ENCODE results near the gene TRDN. TPM values are rescaled to one million over a fixed set of nuclear protein-coding genes. Genes with fewer than 3 reads are reported as not detected.

The TRDN gene
- total RNA-seq, 1 experiment from 2014 or later, result 10.4 TPM

- DNase-seq, result no peak
- Mint-ChIP-seq H3K36me3 (ENCODE audit: insufficient read depth in 1 of 3, low read depth in 3 of 3) (peaks cover 6 to 17% (median 8%) of the 10 kb centered on the region in 3 experiments; a peak in 6 of 7 replicates), H3K4me3 (no peak overlapping the region), H3K4me1 (peaks cover 33 to 44% of the 10 kb centered on the region in 2 experiments), H3K27ac (no peak overlapping the region), H3K27me3 (ENCODE audit: low read depth) (peaks cover 2% of the 10 kb centered on the region; the same call in 1 of the 2 replicates), H3K9me3 (peaks cover 14% of the 10 kb centered on the region in 2 experiments)
- Histone ChIP-seq H3K14ac (ENCODE audit: insufficient read depth, low read length) (no peak overlapping the region), H3K23ac (ENCODE audit: insufficient read length, low read depth, low read length) (no peak overlapping the region), H2BK20ac (ENCODE audit: low read depth, low read length, poor library complexity, severe bottlenecking) (no peak overlapping the region), H3K9me3 (ENCODE audit: control insufficient read depth, low read depth, low read length) (no peaks in the 10 kb centered on the region), H4K20me1 (ENCODE audit: control insufficient read depth, insufficient read depth, insufficient read length) (no peaks in the 10 kb centered on the region), H4K91ac (ENCODE audit: insufficient read length, low read depth, low read length) (no peak overlapping the region), H3K18ac (ENCODE audit: insufficient read length, low read depth, low read length) (no peak overlapping the region), H3K79me1 (ENCODE audit: insufficient read depth, low read depth, low read length, poor library complexity, severe bottlenecking) (no peaks in the 10 kb centered on the region), H3K4me2 (ENCODE audit: insufficient read depth, insufficient read length, low read length) (no peak overlapping the region), H2BK120ac (ENCODE audit: low read depth, low read length, poor library complexity, severe bottlenecking) (no peak overlapping the region), H3K4me1 (ENCODE audit: insufficient read depth, low read length) (no peaks in the 10 kb centered on the region; the same call in 1 of the 2 replicates), H3K27me3 (ENCODE audit: insufficient read depth, low read length) (no peaks in the 10 kb centered on the region), H3K23me2 (ENCODE audit: insufficient read length, low read depth, low read length, poor library complexity, severe bottlenecking) (no peaks in the 10 kb centered on the region), H2AFZ (ENCODE audit: low read length) (no peak overlapping the region), H3T11ph (ENCODE audit: low read length) (no peak overlapping the region), H3K4ac (ENCODE audit: low read depth, low read length) (no peak overlapping the region), H2BK15ac (ENCODE audit: low read depth, low read length) (no peak overlapping the region), H3K9ac (ENCODE audit: extremely low read depth, insufficient read length, low read length) (no peak overlapping the region), H4K8ac (replicated peaks; ENCODE audit: insufficient read length, low read depth, low read length) (no peak overlapping the region), H3K56ac (ENCODE audit: insufficient read length, low read depth, low read length) (no peak overlapping the region), H4K5ac (ENCODE audit: insufficient read length, low read depth, low read length) (no peak overlapping the region), H3K79me2 (ENCODE audit: insufficient read depth, low read length) (no peaks in the 10 kb centered on the region; the same call in 1 of the 2 replicates), H3K27ac (ENCODE audit: insufficient read length, low read depth, low read length) (no peak overlapping the region), H2AK5ac (ENCODE audit: insufficient read length, low read length) (no peak overlapping the region), H2BK12ac (ENCODE audit: insufficient read length, low read depth, low read length) (no peak overlapping the region), H2BK5ac (ENCODE audit: insufficient read length, low read length) (no peak overlapping the region)
- WGBS (ENCODE audit: extremely low coverage, insufficient read length, low lambda C conversion rate), result no CpG with 5 or more reads among the region's 5 CpGs
- TF ChIP-seq, protein P1, sequence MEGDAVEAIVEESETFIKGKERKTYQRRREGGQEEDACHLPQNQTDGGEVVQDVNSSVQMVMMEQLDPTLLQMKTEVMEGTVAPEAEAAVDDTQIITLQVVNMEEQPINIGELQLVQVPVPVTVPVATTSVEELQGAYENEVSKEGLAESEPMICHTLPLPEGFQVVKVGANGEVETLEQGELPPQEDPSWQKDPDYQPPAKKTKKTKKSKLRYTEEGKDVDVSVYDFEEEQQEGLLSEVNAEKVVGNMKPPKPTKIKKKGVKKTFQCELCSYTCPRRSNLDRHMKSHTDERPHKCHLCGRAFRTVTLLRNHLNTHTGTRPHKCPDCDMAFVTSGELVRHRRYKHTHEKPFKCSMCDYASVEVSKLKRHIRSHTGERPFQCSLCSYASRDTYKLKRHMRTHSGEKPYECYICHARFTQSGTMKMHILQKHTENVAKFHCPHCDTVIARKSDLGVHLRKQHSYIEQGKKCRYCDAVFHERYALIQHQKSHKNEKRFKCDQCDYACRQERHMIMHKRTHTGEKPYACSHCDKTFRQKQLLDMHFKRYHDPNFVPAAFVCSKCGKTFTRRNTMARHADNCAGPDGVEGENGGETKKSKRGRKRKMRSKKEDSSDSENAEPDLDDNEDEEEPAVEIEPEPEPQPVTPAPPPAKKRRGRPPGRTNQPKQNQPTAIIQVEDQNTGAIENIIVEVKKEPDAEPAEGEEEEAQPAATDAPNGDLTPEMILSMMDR (conservative IDR thresholded peaks at IDR 0.05), result no peak
These were observed 46.8 kb downstream of the TRDN start for GRCh38 chr6:123589973-123590372.
